Left lung (tissue), 10 donors: ENCODE data around the gene BRCA2. TPM values are rescaled to one million over a fixed set of nuclear protein-coding genes. Genes with fewer than 3 reads are reported as not detected.

ENCODE experiments used
- ATAC-seq: fragments of 200-7000 bp; cut with Tn5 transposase; one replicate; pipeline ENCODE4 v1.9.1; 2020; ENCODE audit warnings: moderate library complexity
- DNase-seq, 4 donors: peaks; one replicate each; pipeline ENCODE4 v3.0.0-alpha.2; 2013 to 2020
- H3K27ac ChIP-seq, 2 donors: fragments of 200-600 bp; sonication (generic) in 1 of 2; one replicate each; pipeline versions ENCODE4 v1.5.0 to v1.8.0; 2020 to 2021
- H3K27me3 ChIP-seq, 2 donors: fragments of 200-600 bp; sonication (generic) in 1 of 2; one replicate each; pipeline versions ENCODE4 v1.5.0 to v1.8.0; 2020 to 2021
- H3K36me3 ChIP-seq, 2 donors: fragments of 200-600 bp; sonication (generic) in 1 of 2; one replicate each; pipeline versions ENCODE4 v1.5.0 to v1.8.0; 2020 to 2021
- H3K4me1 ChIP-seq, 2 donors: fragments of 200-600 bp; one replicate each; pipeline ENCODE4 v1.8.0; 2021
- H3K4me3 ChIP-seq, 2 donors: fragments of 200-600 bp; sonication (generic) in 1 of 2; one replicate each; pipeline versions ENCODE4 v1.5.0 to v1.8.0; 2020 to 2021; ENCODE audit warnings: mild to moderate bottlenecking in 1 of 2
- H3K9me3 ChIP-seq, 2 donors: fragments of 200-600 bp; sonication (generic) in 1 of 2; one replicate each; pipeline versions ENCODE4 v1.5.0 to v1.8.0; 2020 to 2021
- CTCF ChIP-seq, 2 donors: fragments of 200-600 bp; sonication (generic) in 1 of 2; IDR thresholded peaks; one replicate each; pipeline versions ENCODE4 v1.5.0 to v1.8.0; 2021; ENCODE audit warnings: antibody characterized with exemption in 2 of 2
- intact Hi-C, 2 donors: fragments of 100-400 bp; cut with DNase I; formaldehyde crosslinking; loops; one replicate each; pipeline versions ENCODE4 v1.11.2 to v1.14.2; 2022
- polyA plus RNA-seq, 6 donors: library from polyadenylated mRNA; unstranded; fragments of 120-200 nt; gene quantifications; one replicate each; pipeline ENCODE4 v1.2.1, GENCODE V29; 2013; ENCODE audit not compliant: insufficient read length in 6 of 6
- total RNA-seq, 2 donors: library from RNA; stranded (reverse); fragmentation: NEBNext Ultra II Directional; extraction: Animal tissue kit (Norgen Biotek cat#: 25700); gene quantifications; one replicate each; pipeline ENCODE4 v1.2.1, GENCODE V29; 2021
- donor health status: DM: no; HTN: yes; CAD: no.
- donor health status: DM: no; HTN: no; CAD: no.

The BRCA2 gene
- total and polyA plus RNA-seq, 8 donors, result 4.5 to 14.9 (median 9.5) TPM

GRCh38 chr13:32316501-32316900 is 1.2 kb downstream of the BRCA2 start:
- H3K27me3 ChIP-seq, result no peaks in the 10 kb centered on the region
- H3K4me1 ChIP-seq, result peaks cover 0 to 34% of the 10 kb centered on the region in 2 donors
- no peaks in the 10 kb centered on the region for H3K9me3 ChIP-seq
- peak overlapping the region; percentile 93 to 100 for H3K27ac ChIP-seq
- DNase-seq, result no peak
- TF ChIP-seq CTCF (IDR thresholded peaks at IDR 0.05), result no peak
- H3K4me3 ChIP-seq, result peak overlapping the region; percentile 70 to 90
- intact Hi-C loops, result no loop called here
- H3K36me3 ChIP-seq, result no peaks in the 10 kb centered on the region
- ATAC-seq, result no peak

GRCh38 chr13:32317716-32318465 is 2.6 kb downstream of the BRCA2 start:
- Histone ChIP-seq H3K27me3 (no peaks in the 10 kb centered on the region), H3K4me3 (no peak overlapping the region), H3K9me3 (no peaks in the 10 kb centered on the region), H3K4me1 (peaks cover 0 to 34% of the 10 kb centered on the region in 2 donors), H3K27ac (peak overlapping the region in 1 of 2 donors; percentile 65), H3K36me3 (no peaks in the 10 kb centered on the region)
- ATAC-seq, result no peak
- intact Hi-C loops, result no loop called here
- DNase-seq, result no peak
- no peak for TF ChIP-seq CTCF (IDR thresholded peaks at IDR 0.05)

- peaks cover 0 to 27% of the 10 kb centered on the region in 2 donors for H3K4me1 ChIP-seq
- no peaks in the 10 kb centered on the region for H3K27me3 ChIP-seq
- no peak for ATAC-seq
- no peak overlapping the region for H3K27ac ChIP-seq
- intact Hi-C loops, result no loop called here
- no peak overlapping the region for H3K4me3 ChIP-seq
- TF ChIP-seq CTCF (IDR thresholded peaks at IDR 0.05), result no peak
- H3K36me3 ChIP-seq, result no peaks in the 10 kb centered on the region
- H3K9me3 ChIP-seq, result no peaks in the 10 kb centered on the region
- no peak for DNase-seq
Observed at GRCh38 chr13:32320528-32320927, 5.2 kb downstream of the BRCA2 start.

GRCh38 chr13:32323912-32324311 is 8.6 kb downstream of the BRCA2 start:
- Histone ChIP-seq H3K27me3 (no peaks in the 10 kb centered on the region), H3K27ac (no peak overlapping the region), H3K4me1 (no peaks in the 10 kb centered on the region), H3K4me3 (no peak overlapping the region), H3K36me3 (no peaks in the 10 kb centered on the region), H3K9me3 (no peaks in the 10 kb centered on the region)
- DNase-seq (no peak), ATAC-seq (no peak)
- intact Hi-C loops, result no loop called here
- TF ChIP-seq CTCF (IDR thresholded peaks at IDR 0.05), result no peak

GRCh38 chr13:32330441-32330840 is 15.1 kb downstream of the BRCA2 start:
- peaks cover 0 to 8% of the 10 kb centered on the region in 2 donors for H3K4me1 ChIP-seq
- no peak overlapping the region for H3K27ac ChIP-seq
- no peaks in the 10 kb centered on the region for H3K36me3 ChIP-seq
- ATAC-seq (no peak), DNase-seq (no peak)
- H3K4me3 ChIP-seq, result no peak overlapping the region
- no peaks in the 10 kb centered on the region for H3K9me3 ChIP-seq
- TF ChIP-seq CTCF (IDR thresholded peaks at IDR 0.05), result no peak
- no peaks in the 10 kb centered on the region for H3K27me3 ChIP-seq
- intact Hi-C loops, result no loop called here
